Cardiac fibroblast (primary cell): ENCODE measurements around the gene ZDHHC1.

Experiments
- DNase-seq, 2 donors: peaks; one replicate each; pipeline versions ENCODE4 v3.0.0 to v3.0.0-alpha.2; 2010; ENCODE audit warnings: low read depth in 2 of 2
- H3K4me3 ChIP-seq, 2 donors: replicated peaks in 1 of 2; 1 replicate in 1 of 2; 2 replicates in 1 of 2; pipeline ENCODE4 v1.5.1; 2011; ENCODE audit warnings: low read depth in 2 of 2, low read length in 2 of 2, mild to moderate bottlenecking in 2 of 2, moderate library complexity in 1 of 2
- TF ChIP-seq, protein P1 (sequence below): IDR thresholded peaks from one replicate; pipeline ENCODE4 v1.5.1; 2011; ENCODE audit warnings: low read depth, mild to moderate bottlenecking, low read length, inconsistent platforms

Gene ZDHHC1

DNA sequence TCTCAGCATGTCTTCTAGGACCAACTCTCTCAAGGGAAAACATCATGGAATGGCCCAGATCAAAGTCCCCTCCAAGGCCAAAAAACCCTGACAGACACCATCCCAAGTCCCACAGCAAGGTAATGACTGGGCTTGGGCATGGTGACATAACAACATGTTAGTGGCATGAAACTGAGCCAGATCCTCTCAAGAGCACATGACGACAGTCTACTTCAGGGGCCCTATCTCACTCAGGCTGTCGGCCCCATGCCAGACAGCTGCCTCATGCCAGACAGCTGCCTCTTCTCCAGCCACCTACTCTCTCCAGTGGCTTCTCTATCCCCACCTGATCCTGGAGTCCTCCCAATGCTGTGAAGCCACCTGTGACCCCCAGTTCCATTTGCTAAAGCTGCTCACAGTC lies 33.1 kb upstream of the ZDHHC1 start:
- H3K4me3 ChIP-seq, result no peak overlapping the region
- no peak for DNase-seq
- TF ChIP-seq, protein P1, sequence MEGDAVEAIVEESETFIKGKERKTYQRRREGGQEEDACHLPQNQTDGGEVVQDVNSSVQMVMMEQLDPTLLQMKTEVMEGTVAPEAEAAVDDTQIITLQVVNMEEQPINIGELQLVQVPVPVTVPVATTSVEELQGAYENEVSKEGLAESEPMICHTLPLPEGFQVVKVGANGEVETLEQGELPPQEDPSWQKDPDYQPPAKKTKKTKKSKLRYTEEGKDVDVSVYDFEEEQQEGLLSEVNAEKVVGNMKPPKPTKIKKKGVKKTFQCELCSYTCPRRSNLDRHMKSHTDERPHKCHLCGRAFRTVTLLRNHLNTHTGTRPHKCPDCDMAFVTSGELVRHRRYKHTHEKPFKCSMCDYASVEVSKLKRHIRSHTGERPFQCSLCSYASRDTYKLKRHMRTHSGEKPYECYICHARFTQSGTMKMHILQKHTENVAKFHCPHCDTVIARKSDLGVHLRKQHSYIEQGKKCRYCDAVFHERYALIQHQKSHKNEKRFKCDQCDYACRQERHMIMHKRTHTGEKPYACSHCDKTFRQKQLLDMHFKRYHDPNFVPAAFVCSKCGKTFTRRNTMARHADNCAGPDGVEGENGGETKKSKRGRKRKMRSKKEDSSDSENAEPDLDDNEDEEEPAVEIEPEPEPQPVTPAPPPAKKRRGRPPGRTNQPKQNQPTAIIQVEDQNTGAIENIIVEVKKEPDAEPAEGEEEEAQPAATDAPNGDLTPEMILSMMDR, result no peak

DNA sequence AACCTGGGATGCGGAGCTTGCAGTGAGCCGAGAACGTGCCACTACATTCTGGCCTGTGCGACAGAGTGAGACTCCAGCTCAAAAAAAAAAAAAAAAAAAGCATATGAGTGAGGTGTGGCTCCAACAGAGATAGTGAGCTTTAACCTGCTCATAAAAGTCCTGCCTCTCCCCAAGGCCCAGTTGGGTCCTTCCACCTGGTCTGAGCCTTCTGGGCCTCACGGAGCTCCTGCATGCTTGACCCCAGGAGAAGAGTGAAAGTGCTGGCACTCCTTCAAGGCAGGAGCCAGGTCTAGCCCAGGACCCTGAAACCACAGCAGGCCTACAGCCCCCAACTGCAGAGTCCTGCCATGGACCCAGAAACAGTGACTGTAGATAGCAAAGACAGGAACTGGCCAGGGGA lies 32.3 kb upstream of the ZDHHC1 start:
- H3K4me3 ChIP-seq, result no peak overlapping the region
- TF ChIP-seq, protein P1, result no peak
- DNase-seq, result no peak

DNA sequence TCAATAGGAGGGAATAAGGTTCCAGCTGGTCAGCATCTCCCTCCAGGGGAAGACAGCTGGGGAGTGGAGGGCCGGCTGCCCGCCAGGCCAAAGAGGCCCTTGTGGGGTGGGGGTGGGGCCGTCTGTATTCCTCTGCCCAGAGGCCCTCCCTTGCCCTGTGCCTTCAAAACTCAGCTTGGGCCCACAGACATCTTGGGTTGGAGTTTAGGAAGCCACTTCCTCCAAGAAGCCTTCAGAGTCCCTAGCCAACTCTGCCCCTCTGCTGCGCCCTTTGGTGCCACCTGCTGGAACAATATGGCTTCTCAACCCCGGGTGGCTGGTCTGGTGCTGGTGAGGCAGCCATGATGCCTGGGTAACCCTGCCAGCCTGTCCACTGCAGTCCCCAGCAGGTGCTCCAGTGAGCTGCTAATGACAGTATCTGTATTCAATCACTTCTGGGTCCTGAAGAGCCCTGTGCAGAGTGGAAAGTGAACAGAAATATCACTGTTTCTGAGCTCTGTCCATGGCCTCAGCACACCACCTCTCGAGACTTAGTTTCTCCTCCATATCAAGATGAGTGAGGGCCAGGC lies 31.3 kb upstream of the ZDHHC1 start:
- TF ChIP-seq, protein P1, result peak; percentile 64
- peak; percentile 33 to 89 for DNase-seq
- H3K4me3 ChIP-seq, result no peak overlapping the region

DNA sequence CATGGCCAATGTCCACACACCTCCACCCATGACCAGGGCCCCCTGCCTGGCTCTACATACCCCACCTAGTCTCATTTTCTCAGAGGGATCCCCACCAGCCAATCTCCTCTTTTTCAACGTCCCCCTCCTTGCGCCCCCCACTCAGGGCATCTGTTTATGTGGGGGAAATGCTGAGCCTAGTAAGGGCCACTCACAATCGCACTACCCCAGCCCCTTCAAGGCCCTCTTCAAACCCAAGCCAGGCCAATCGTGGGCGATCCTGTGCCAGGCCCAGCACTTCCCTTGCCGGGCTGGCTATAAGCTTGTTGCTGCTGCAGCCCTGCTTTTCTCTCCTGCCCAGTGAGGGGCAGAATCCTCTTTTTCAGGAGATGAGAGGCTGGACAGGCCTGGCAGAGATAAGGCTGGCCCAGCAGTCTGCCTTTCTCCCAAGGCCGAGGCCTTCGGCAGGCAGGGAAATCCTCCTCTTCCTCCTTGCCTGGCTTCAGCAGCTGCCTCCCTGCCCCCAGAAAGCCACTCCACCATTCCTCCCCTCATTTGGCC lies 30.8 kb upstream of the ZDHHC1 start:
- H3K4me3 ChIP-seq, result no peak overlapping the region
- TF ChIP-seq, protein P1, result no peak
- no peak for DNase-seq

DNA sequence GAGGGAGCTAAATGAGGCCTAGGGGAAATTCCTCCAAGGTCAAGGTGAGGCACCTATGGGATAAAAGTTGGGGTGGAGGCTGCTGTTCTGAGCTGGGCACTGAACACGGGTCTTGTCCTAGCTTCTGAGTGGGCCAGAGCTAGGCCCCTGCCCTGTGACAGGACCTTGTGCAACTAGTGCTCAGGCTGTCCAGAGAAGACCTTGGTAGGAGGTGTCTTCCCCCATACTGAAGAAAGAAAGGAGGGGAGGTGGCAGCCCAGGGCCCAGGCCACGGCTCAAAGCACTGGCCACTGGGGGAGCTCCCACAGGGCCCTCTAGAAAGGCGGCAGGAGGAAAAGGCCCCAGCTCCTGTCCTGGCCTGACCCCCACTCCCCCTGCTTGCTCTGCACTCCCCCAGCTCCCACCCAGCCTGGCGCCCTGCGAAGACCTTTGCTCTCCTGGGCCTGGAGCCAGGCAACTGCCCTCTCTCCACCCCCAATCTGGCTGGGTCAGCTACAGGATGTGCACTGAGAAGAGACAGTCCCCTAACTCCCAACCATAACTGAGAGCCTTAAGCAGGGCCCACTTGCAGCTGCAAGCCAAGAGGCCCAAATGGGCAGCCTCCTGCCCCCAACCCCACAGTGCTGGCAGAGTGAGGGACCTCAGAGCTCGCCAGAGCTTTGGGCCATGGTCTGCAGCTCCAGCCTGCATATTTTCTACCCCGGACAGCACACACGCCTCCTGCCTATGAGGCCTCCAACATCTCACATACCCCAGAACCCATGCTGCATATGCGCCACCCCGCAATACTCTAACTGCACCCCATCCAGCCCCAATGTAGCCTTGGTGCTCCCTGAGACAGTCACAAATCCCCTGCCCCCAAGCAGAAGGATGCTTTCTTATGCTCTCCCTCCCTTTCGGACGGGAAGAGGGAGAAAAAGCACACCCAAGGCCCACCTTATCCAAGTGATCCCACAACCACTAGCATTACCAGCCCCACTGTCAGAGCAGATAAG lies 29.9 kb upstream of the ZDHHC1 start:
- TF ChIP-seq, protein P1, result no peak
- peak in 1 of 2 donors; percentile 75 for DNase-seq
- H3K4me3 ChIP-seq, result no peak overlapping the region

DNA sequence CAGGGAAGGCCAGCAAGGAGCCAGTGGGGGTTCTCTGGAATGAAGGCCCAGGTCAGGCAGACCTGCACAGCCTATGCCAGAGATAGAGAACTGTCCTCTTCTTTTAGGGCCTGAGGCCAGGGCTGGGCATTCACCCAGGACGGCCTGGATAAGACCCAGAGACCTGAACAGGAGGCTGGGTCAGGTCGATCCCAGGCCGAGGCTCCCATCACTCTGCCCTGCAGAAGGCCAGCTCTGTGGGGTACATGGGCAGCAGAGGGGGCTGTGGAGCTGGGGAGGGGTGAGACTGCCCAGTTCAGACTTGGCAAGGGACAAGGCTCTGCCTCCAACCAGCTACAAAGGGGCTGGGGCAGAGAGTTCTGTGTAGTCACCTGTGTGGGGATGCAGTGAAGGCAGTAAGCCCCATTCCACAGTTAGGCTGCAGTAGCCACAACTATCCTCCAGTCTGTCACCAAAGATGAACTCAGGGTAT lies 29.2 kb upstream of the ZDHHC1 start:
- no peak overlapping the region for H3K4me3 ChIP-seq
- no peak for DNase-seq
- TF ChIP-seq, protein P1, result peak; percentile 11
